Activated naive CD4-positive, alpha-beta T cell treated with anti-CD3 and anti-CD28 coated beads, Interleukin-2, amount 50 U/mL, for 16 hours (primary cell): Measurements from ENCODE around the gene RAB5B.
"Not testable (repeated sequence)": the region's sequence is repeated elsewhere in the genome, so short reads cannot be mapped to it uniquely, and the experiment has no call there.

Source experiments
- DNase-seq: peaks from one replicate; pipeline ENCODE4 v3.0.0-alpha.2; 2020

Gene RAB5B

DNA sequence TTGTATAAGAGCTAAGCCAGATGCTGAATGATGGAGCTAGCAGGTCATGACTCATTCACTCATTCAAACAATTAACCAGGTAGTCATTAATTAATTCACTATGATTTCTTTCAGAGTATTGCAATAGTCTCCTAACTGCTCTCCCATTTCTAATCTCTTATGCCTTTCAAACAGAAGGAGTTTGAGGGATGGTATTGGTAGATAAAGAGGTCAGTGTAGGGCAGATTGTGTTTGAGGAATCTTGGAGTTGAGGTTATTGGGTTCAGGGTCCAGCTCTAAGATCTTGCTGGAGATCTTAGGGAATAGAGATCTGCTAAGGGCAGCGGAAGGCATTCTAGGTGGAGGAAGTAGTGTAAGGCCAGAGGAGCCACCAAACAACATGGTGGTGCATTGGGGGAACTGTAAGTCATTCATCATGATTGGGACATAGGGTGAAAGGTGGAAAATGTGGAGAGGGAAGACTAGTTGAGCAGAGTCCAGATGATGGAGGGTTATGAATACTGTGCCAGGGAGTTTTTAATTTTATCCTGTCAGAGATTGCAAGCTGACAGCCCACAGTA, 31.2 kb upstream of the RAB5B start:
- no peak for DNase-seq

DNA sequence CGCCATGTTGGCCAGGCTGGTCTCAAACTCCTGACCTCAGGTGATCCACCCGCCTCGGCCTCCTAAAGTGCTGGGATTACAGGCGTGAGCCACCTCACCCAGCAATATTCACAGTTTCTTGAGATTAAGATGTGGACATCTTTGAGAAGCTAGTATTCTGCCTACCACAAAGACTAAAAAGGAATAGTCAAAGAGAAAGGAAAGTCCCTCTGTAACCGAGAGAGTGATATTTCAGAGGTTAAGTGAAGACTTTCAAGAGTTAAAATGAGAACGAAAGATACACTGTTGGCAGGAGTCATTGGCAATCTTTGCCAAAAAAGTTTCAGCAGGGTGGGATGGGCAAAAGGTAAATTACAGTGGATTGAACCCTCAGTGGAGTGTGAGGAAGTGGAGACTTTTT, 27.3 kb upstream of the RAB5B start:
- no peak for DNase-seq

DNA sequence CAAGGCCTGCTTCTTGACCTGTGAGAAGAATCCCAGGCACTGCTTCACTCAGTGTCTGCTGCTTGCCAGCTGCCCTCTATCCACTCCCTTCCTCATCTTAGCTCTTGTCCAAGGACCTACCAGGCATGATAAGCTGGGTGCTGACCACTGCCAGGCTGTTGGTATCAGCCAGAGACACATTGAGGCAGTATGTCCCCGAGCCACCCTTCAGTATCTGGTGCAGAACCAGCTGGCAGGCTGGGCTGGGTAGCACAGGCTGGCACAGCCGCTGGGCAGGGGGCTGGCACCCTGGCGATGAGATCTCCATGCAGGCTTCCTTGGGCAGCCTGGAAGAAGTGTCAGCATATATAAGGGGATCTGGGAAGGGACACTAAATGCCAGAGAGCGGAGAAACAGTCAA, 18.5 kb upstream of the RAB5B start:
- DNase-seq, result no peak

DNA sequence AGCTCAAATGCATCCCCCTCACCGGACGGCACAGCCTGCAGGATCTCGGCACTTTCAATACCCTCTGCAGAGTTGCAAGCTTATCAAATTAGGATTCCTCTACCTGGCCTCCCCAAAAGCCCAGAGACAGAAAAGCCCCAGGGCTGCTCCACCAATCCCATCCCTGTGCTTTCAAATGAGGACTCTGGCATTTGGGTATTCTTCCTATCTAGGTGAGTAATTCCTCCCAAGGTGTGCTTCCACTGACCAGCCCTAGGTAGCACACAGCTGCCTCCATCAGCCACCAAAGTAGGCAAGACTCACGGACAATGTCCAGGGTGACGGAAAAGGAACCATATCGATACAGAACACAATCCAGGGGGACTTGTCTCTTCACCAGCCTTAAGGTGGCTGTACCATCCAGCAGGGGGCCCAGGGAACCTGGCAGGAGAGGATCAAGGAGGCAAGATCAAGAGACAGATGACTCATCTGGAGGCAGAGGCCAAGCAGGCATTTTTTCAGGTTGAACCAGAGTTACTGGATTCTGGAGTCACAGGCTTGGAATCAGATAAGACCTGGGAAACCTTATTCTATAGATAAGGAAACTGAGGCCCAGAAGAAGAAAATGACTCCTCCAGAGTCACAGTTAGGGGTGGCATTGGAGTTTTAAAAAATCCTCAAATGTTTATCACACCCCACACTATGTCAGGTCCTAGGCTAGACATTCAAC, 17.9 kb upstream of the RAB5B start:
- DNase-seq, result peak; percentile 61

DNA sequence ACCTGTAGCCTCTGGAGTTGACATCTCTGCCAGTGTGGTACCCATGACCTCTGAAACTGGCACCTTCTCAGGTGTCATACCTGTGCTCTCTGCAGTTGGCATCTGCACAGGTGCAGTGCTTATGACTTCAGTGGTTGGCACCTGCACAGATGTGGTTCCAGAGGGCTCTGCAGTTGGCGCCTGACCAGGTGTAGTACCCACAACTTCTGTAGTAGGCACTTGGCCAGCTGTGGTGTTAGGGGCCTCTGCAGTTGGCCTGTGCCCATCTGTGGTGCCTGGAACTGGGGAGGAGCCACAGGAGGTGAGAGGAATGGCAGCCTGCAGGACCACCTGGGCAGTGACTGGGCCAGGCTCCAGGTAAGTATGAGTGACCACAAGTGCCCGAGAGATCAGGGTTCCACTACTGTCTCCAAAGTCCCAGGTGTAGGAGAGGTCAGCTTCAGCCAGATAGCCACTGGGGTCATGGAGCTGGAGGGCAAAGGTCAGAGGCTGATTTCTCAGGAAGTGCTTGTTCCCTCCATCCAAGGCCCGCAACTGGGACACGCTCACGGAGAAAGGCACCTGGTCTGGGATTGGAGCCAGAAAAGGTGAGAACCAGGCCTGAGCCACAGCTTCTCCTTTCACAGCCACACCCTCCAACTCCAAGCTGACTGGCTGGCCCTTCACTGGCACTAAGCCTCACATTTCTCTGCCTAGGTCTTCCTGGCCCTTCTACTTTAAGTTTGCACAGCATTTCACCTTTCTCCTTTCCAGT, 16.6 kb upstream of the RAB5B start:
- DNase-seq, result no peak

DNA sequence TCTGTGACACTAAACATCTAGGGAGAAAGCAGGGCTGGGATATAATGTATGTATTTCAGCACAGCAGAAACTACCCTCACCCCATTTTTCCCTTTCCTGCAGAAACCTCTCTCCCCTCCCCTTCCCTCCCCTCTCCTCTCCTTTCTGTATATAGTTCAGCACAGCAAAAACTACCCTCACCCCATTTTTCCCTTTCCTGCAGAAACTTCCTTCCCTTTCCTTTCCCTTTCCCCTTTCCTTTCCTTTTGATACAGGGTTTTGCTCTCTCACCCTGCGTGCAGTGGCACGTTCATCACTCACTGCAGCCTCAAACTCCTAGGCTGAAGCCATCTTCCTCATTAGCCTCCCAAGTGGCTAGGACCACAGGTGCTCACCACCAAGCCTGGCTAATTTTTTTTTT, 10.1 kb upstream of the RAB5B start:
- no peak for DNase-seq

DNA sequence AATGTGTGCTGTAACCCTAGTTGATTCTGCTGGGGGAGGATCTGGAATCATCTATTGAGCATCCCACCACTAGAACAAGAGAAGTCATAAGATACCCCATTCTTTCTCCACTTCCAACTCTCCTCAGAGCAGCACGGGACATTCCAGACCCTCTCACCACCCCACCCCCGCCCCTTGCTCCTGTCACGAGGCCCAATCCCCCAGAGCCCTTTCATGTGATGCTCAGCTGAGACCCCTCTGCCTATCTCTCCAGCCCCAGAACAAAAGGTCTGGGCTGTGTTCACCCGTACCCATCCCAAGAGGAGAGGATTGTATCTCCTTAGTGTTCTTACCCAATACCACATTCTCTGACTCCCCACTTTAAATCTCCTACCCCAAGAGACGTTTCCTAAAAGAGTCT, 8.6 kb upstream of the RAB5B start:
- DNase-seq, result no peak

DNA sequence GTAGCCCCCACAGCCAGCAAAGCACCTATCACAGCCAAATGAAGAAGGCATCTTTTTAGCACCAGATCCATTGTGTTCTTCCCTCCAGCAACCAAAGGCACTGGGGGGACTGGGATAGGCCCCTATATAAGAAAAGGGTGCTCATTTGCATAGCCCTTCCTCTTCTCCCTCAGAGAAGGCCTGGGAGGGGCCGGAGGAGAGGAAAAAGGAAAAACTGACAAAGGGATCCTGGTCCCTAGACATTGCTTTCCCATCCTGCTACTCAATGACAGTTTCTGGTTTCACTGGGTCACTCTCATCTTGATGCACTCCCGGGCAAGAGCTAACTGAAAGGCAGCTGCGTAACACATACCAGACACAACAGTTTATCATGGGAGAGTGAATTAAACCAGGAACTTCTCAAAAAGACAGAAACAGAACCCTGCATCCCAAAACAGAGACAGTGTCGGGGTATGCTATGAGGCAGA, 7.9 kb upstream of the RAB5B start, which contains the start of gene PMEL:
Gene PMEL, minus strand, starts transcription at position 102 of the 467 bp plus-strand sequence. Its CDS starts 31 bp downstream, at position 71.
- DNase-seq, result no peak

DNA sequence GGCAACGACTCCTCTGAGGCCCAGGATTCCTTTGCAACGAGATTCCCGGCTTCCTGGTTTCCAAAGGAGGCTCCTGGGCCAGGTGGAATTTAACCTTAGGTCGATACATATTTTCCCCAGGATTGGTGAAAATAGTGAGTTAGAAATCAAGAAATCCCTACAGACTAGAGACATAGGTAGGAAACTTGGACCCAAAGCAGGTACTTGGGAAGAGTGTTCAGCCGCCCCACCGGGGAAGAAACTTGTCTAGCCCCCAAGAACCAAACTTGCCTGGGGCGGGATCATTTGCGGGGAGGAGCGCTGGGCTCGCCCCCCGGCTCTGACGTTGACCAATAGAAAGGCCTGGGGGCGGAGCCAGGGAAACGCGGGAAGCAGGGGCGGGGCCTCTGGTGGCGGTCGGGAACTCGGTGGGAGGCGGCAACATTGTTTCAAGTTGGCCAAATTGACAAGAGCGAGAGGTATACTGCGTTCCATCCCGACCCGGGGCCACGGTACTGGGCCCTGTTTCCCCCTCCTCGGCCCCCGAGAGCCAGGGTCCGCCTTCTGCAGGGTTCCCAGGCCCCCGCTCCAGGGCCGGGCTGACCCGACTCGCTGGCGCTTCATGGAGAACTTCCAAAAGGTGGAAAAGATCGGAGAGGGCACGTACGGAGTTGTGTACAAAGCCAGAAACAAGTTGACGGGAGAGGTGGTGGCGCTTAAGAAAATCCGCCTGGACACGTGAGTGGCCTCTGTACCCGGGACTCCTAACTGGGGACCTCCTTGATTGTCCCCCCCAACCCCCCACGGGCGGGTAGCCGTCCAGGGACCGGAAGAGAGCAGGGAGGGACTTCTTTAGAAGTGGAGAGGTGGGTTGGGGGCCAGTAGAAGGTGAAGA, 7.2 kb upstream of the RAB5B start, which contains the start of gene CDK2:
Gene CDK2, plus strand, starts transcription at position 423 of the 874 bp plus-strand sequence. Its CDS starts 179 bp downstream, at position 602.
- peak; percentile 89 for DNase-seq

DNA sequence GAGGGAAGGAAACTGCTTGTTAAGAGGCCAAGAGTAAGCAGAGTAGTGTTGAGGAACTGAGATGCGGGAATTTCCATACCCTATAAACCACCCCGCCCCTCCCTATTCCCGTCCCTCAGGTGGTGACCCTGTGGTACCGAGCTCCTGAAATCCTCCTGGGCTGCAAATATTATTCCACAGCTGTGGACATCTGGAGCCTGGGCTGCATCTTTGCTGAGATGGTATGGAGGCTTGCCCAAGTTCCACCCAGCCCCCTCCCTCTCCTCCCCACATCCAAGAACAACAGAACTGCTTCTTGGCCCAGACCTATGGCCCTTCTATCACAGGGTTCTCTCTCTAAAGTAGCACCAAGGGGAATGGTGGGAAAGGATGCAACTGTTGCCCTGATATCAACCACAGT, 4.5 kb upstream of the RAB5B start:
- DNase-seq, result no peak

DNA sequence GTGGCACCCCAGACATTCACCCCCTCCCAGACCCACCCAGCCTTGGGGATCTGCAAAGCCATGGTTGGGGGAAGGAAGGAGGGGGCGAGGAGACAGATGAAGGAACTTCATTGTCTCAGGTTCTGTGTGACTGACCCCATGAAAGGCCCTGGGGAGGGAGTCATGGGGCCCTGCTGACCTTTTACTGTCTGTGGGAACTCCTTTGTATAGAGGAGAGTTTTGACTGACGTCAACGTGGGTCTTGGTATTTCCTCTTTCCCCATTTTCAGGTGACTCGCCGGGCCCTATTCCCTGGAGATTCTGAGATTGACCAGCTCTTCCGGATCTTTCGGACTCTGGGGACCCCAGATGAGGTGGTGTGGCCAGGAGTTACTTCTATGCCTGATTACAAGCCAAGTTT, 3.1 kb upstream of the RAB5B start:
- DNase-seq, result no peak

DNA sequence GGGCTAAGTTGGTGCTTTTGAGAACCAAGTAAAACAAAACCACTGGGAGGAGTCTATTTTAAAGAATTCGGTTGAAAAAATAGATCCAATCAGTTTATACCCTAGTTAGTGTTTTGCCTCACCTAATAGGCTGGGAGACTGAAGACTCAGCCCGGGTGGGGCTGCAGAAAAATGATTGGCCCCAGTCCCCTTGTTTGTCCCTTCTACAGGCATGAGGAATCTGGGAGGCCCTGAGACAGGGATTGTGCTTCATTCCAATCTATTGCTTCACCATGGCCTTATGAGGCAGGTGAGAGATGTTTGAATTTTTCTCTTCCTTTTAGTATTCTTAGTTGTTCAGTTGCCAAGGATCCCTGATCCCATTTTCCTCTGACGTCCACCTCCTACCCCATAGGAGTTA, 1.8 kb upstream of the RAB5B start:
- DNase-seq, result no peak

DNA sequence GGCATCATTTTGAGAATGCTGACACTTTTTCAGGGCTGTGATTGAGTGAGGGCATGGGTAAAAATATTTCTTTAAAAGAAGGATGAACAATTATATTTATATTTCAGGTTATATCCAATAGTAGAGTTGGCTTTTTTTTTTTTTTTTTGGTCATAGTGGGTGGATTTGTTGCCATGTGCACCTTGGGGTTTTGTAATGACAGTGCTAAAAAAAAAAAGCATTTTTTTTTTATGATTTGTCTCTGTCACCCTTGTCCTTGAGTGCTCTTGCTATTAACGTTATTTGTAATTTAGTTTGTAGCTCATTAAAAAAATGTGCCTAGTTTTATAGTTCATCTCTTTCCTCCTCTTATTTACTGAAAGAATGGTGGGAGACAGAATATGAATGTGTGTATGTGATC, 1.4 kb upstream of the RAB5B start:
- DNase-seq, result no peak

DNA sequence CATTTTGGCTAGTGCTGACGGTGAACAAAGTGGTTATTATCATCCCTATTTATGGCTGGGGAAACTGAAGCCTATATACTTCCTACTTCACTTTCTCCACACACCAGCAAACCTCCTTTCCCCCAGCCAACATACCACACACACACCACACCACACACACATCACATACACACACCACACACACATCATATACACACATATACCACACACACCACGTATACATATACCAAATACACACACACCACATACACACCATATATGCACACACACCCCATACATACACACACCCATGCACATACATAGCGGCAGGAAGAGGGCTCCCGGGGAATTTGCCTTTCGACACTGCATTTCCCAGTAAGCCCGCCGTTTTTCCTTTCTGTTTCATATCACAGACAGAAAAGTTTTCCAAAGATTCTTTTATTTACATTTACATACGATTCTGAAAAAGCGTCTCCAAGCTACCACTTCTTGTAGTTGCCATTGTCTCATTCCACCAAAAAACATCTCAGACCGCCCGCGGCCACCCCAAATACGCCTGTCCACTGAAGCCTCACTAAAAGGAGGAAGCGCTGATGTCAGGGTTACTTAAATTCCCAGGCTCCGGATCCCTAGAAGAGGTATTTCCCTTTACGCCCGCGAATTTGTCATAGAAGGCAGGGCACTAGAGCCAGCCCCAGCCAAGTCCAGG, 823 bp upstream of the RAB5B start:
- no peak for DNase-seq

DNA sequence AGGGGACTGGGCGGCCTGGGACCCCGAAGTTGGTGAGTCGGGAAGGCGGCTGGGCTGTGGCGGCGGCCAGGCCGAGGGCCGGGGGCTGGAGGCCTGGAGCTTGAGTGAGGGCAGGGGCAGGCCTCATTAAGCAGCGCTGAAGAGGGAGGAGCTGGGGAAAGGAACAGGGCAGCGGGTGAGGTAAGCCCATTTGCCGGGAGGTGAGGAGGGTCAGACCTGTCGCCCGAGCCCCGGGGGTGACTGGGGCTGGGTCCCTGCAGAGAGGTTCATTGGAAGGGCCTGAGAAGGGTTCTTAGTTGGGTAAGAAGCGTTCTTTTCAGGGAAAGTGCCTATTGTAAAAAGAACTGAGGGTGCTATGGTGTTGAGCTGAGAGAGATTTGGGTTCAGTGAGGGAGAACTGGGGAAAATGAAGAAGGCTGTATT, 441 bp downstream of the RAB5B start:
- DNase-seq, result peak; percentile 26

DNA sequence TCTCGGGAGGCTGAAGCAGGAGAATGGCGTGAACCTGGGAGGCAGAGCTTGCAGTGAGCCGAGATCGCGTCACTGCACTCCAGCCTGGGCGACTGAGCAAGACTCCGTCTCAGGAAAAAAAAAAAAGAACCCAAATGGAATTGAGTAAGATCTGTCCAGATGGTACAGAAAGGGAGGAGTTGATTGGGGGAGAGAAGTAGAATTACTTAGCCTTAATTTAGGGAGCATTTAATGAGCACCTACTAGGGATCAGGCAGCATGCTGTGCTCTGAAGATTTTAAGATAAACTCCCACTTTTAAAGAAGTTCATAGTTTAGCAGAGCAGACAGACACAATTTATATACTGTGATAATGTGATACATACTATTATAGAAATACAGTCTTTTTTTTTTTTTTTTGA, 4.5 kb downstream of the RAB5B start:
- DNase-seq, result no peak

DNA sequence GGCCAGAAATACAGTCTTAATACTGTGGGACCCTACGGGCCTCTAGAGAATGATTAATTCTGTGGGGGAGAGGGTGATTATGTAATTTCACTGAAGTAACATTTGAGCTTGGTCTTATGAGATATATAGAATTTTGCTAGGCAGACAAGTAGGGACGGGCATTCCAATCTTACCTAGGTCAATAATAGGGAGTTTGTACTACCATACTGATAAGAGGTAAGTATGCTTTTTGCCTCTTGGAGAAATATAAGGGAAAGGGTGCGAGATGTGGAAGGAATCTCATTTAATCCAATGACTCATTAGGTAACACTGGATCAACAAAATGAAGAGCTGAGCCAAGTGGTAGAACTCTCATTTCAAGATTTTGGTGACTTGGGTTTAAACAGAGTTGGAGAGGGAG, 5.2 kb downstream of the RAB5B start:
- DNase-seq, result no peak

DNA sequence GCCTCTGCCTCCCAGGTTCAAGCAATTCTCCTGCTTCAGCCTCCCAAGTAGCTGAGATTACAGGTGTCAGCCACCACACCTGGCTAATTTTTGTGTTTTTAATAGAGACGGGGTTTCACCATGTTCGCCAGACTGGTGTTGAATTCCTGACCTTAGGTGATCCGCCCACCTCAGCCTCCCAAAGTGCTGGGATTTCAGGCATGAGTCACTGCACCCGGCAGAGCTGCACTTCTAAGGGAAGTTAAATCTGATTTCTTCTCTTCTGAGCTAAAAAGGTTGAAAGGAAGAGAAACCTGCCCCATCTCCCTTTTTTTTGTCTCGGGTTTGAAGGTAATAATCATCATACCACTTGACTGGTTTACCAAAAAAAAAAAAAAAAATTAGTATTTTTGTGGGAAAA, 8.0 kb downstream of the RAB5B start:
- DNase-seq, result not testable (repeated sequence)

DNA sequence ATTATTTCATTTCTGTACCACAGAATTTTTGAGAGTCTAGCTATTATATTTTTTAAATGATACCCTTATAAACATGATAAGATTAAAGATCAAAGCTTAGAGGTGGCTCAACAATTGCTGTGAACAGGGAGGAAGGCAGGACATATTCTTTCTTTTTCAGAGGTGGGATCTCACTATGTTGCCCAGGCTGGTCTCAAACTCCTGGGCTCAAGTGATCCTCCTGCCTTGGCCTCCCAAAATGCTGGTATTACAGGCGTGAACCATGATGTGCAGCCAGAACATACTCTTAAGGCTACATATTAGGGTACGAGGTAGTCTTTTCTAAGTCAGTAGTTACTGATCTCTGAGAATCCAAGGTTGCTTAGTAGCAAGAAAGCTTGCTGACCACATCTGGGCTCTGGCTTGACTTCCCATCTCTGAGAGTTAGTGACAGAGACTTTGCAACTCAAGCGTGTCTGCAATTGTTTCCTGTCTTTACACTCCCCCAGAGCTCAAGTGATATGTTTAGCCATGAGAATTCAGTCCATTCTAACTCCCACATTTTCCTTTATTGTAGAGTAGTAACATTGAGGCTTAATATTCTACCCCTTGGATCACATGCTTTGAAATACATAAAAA, 8.6 kb downstream of the RAB5B start:
- DNase-seq, result no peak

DNA sequence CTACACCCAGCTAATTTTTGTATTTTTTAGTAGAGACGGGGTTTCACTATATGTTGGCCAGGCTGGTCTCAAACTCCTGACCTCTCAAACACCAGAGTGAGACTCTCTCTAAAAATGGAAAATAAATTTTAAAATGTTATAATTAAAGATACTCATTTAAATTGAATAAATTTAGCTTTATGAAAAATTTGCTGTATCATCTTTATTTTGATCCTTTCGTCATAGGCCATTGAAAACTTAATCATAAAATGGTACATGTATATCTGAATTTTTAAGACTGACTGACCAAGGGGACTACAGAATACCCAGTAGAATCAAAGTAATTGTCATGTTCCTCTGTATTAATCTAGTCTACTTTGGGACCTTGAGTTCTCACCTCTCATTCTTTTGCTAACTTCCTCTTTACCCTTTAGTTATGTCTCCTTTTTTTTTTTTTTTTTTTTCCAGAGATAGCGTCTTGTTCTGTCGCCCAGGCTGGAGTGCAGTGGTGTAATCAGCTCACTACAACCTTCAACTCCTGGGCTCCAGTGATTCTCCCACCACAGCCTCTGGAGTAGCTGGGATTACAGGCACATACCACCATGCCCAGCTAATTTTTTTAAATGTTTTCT, 9.5 kb downstream of the RAB5B start:
- DNase-seq, result no peak

DNA sequence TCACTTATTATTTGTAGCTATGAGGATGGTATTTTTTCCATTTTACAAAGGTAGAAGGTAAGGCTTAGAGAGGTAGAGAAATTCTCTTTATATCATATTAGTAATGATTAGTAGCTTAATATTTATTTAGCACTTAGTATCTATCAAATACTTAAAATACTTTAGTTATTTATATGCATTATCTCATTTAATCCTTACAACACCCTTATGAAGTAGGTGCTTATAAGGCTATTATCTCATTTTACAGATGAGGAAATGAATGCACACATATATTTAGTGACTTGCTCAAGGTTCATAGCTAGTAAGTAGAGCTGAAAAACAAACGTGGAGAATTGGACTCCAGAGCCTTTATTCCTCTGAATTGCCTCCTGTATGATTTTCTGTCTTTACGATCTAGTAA, 11.0 kb downstream of the RAB5B start:
- no peak for DNase-seq
